Endothelial cell of umbilical vein (primary cell): ENCODE measurements around the gene PASK. TPM values are rescaled to one million over a fixed set of nuclear protein-coding genes. Genes with fewer than 3 reads are reported as not detected.

Experiments used
- BruUV-seq: library from RNA; stranded (reverse); fragments of 400-500 nt; replicated peaks from 2 replicates; lab custom pipeline; 2021; lab: Mats Ljungman, UMichigan
- CTCF ChIA-PET: fragments of 300-600, 350-600 bp; sonication (Branson Sonifier 250); formaldehyde crosslinking; loops from one replicate; lab custom pipeline; 2021; ENCODE audit warnings: antibody characterized with exemption, inconsistent platforms; lab: Charles Lee
- POLR2A ChIA-PET: fragments of 300-600, 350-600 bp; sonication (Branson Sonifier 250); formaldehyde crosslinking; loops from one replicate; lab custom pipeline; 2021; ENCODE audit warnings: antibody characterized with exemption, inconsistent platforms; lab: Charles Lee
- DNase-seq: peaks from one replicate; pipeline ENCODE4 v3.0.0-alpha.2; 2011; ENCODE audit warnings: low read depth, low spot score
- FAIRE-seq: peaks from 2 replicates; lab custom pipeline; 2011; peaks lifted over from hg19 to GRCh38; lab: Jason Lieb, UNC
- H2AFZ ChIP-seq: 2 replicates; pipeline ENCODE4 v1.6.0; 2012; ENCODE audit warnings: low read depth, low read length, control low read depth, inconsistent platforms
- H3K27ac ChIP-seq: 2 replicates; pipeline ENCODE4 v1.5.1; 2011; ENCODE audit warnings: low read depth, mild to moderate bottlenecking, control low read depth, low read length, moderate library complexity; ENCODE audit not compliant: insufficient read depth
- H3K27me3 ChIP-seq, 2 experiments: 2 replicates each; pipeline versions ENCODE4 v1.6.0 to v1.6.1; 2011; ENCODE audit warnings: low read length in 2 of 2, mixed read lengths in 1 of 2; ENCODE audit not compliant: control insufficient read depth in 2 of 2, insufficient read depth in 2 of 2
- H3K36me3 ChIP-seq, 2 experiments: 2 replicates in 1 of 2; 3 replicates in 1 of 2; pipeline ENCODE4 v1.5.1; 2011; ENCODE audit warnings: low read length in 2 of 2, mild to moderate bottlenecking in 1 of 2, moderate library complexity in 1 of 2; ENCODE audit not compliant: control insufficient read depth in 2 of 2, insufficient read depth in 2 of 2; ENCODE audit errors: extremely low read depth in 1 of 2
- H3K4me1 ChIP-seq: 3 replicates; pipeline ENCODE4 v1.5.1; 2011; ENCODE audit warnings: mild to moderate bottlenecking, low read length; ENCODE audit not compliant: control insufficient read depth, insufficient read depth; ENCODE audit errors: extremely low read depth
- H3K4me2 ChIP-seq: 2 replicates; pipeline ENCODE4 v1.6.1; 2011; ENCODE audit warnings: low read length, control low read depth, mixed read lengths; ENCODE audit not compliant: insufficient read depth
- H3K4me3 ChIP-seq, 3 experiments: fragments of 200-600 bp in 1 of 3; sonication (generic), shearing (Covaris generic) in 1 of 3; replicated peaks in 1 of 3; 2 replicates each; pipeline ENCODE4 v1.5.1; 2011 to 2016; ENCODE audit warnings: control low read depth in 3 of 3, low read length in 3 of 3, mild to moderate bottlenecking in 2 of 3, inconsistent platforms in 1 of 3, low read depth in 1 of 3, moderate library complexity in 1 of 3; ENCODE audit not compliant: insufficient read depth in 1 of 3
- H3K79me2 ChIP-seq: 2 replicates; pipeline ENCODE4 v1.6.0; 2012; ENCODE audit warnings: low read length, inconsistent platforms; ENCODE audit not compliant: control insufficient read depth, insufficient read depth
- H3K9ac ChIP-seq: replicated peaks from 2 replicates; pipeline ENCODE3; 2011; ENCODE audit warnings: low read length, control low read depth; ENCODE audit not compliant: insufficient read depth; ENCODE audit errors: extremely low read depth
- H3K9me1 ChIP-seq: replicated peaks from 3 replicates; pipeline ENCODE4 v1.6.0; 2011; ENCODE audit warnings: mild to moderate bottlenecking, low read length; ENCODE audit not compliant: control insufficient read depth, insufficient read depth; ENCODE audit errors: extremely low read depth
- H3K9me3 ChIP-seq: replicated peaks from 2 replicates; pipeline ENCODE4 v1.5.1; 2012; ENCODE audit warnings: low read length, inconsistent platforms; ENCODE audit not compliant: control insufficient read depth, insufficient read depth
- H4K20me1 ChIP-seq: replicated peaks from 2 replicates; pipeline ENCODE3; 2011; ENCODE audit warnings: mild to moderate bottlenecking, low read length; ENCODE audit not compliant: control insufficient read depth, insufficient read depth; ENCODE audit errors: extremely low read depth
- CTCF ChIP-seq, 2 donors: IDR thresholded peaks; 1 replicate in 1 of 2; 2 replicates in 1 of 2; pipeline ENCODE4 v1.5.1; 2011; ENCODE audit warnings: low read length in 2 of 2, mild to moderate bottlenecking in 2 of 2, moderate library complexity in 2 of 2, control low read depth in 1 of 2, inconsistent platforms in 1 of 2, low read depth in 1 of 2; ENCODE audit not compliant: insufficient read depth in 1 of 2; ENCODE audit errors: extremely low read depth in 1 of 2
- EZH2 ChIP-seq: IDR thresholded peaks from 2 replicates; pipeline ENCODE4 v1.6.1; 2012; ENCODE audit warnings: borderline replicate concordance, low read depth, mild to moderate bottlenecking, moderate library complexity, low read length, inconsistent platforms; ENCODE audit not compliant: severe bottlenecking
- FOS ChIP-seq: IDR thresholded peaks from 2 replicates; pipeline ENCODE4 v1.6.1; 2011; ENCODE audit warnings: mild to moderate bottlenecking, low read length, moderate library complexity, borderline replicate concordance; ENCODE audit not compliant: insufficient read depth
- GATA2 ChIP-seq: IDR thresholded peaks from 2 replicates; pipeline ENCODE4 v1.7.0; 2011; ENCODE audit warnings: low read depth, mild to moderate bottlenecking, moderate library complexity, mixed read lengths, low read length; ENCODE audit not compliant: insufficient read length, insufficient read depth
- JUN ChIP-seq: IDR thresholded peaks from 2 replicates; pipeline ENCODE4 v1.6.1; 2011; ENCODE audit warnings: borderline replicate concordance, low read depth; ENCODE audit not compliant: insufficient read length, insufficient read depth
- MYC ChIP-seq: IDR thresholded peaks from one replicate; pipeline ENCODE4 v1.6.1; 2011; ENCODE audit warnings: mild to moderate bottlenecking, low read depth, low read length
- POLR2A ChIP-seq: IDR thresholded peaks from 2 replicates; pipeline ENCODE4 v1.6.1; 2012; ENCODE audit warnings: low read depth, mild to moderate bottlenecking, control low read depth, low read length
- POLR2AphosphoS5 ChIP-seq: IDR thresholded peaks from 2 replicates; pipeline ENCODE4 v1.6.1; 2012; ENCODE audit warnings: low read depth, mild to moderate bottlenecking, control low read depth, low read length, moderate library complexity; ENCODE audit not compliant: insufficient read depth
- dilution Hi-C: fragments of 300-500 bp; cut with MboI; formaldehyde crosslinking; loops from one replicate; pipeline ENCODE4 v1.15.0; 2019; ENCODE audit warnings: low sequenced_read_pairs; ENCODE audit not compliant: extremely low pct_ligation_motif_present
- intact Hi-C: fragments of 100-400 bp; cut with micrococcal nuclease; formaldehyde crosslinking; loops from one replicate; pipeline ENCODE4 v1.10.0; 2022
- polyA plus RNA-seq, 4 experiments: library from polyadenylated mRNA; depleted of rRNA in 3 of 4; stranded (reverse) in 3 of 4; unstranded in 1 of 4; fragments of >200 nt; gene quantifications; 2 replicates each; pipeline versions ENCODE4 v1.2.1 to v1.2.3, GENCODE V29; 2011 to 2012; ENCODE audit warnings: missing spikeins in 1 of 4
- total RNA-seq: library from RNA; stranded (reverse); gene quantifications from 2 replicates; pipeline ENCODE4 v1.2.3, GENCODE V29; 2021
- TF ChIP-seq, protein P1 (sequence below): IDR thresholded peaks from 2 replicates; pipeline ENCODE4 v1.6.1; 2011; ENCODE audit not compliant: insufficient read depth, insufficient read length

PASK gene
- total and polyA plus RNA-seq, 2 donors (not counting 3 experiments of a cell fraction or from before 2014, with no cell fraction given): 5.7 to 17.3 TPM

GRCh38 chr2:241082341-241083090 lies 66.8 kb downstream of the PASK start:
- no peaks in the 10 kb centered on the region for H3K9me3 ChIP-seq
- H3K79me2 ChIP-seq: no peaks in the 10 kb centered on the region
- H3K4me2 ChIP-seq: no peak overlapping the region
- ChIA-PET POLR2A (no interaction called here), CTCF (no interaction called here)
- H4K20me1 ChIP-seq: no peaks in the 10 kb centered on the region
- dilution Hi-C loops: no loop called here
- TF ChIP-seq MYC (no peak), CTCF (IDR thresholded peaks at IDR 0.05; ENCODE audit: extremely low read depth in 1 of 2, insufficient read depth in 1 of 2, low read depth in 1 of 2, low read length in 2 of 2) (no peak), FOS (no peak), EZH2 (no peak), POLR2AphosphoS5 (no peak), GATA2 (no peak), POLR2A (no peak), JUN (no peak)
- TF ChIP-seq, protein P1, sequence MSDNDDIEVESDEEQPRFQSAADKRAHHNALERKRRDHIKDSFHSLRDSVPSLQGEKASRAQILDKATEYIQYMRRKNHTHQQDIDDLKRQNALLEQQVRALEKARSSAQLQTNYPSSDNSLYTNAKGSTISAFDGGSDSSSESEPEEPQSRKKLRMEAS: no peak
- H3K27me3 ChIP-seq: no peaks in the 10 kb centered on the region
- no peak overlapping the region for H3K9ac ChIP-seq
- H2AFZ ChIP-seq: no peak overlapping the region
- no peaks in the 10 kb centered on the region for H3K4me1 ChIP-seq
- FAIRE-seq: no peak
- no TSS peak for BruUV-seq
- no peak for DNase-seq
- intact Hi-C loops: no loop called here
- H3K27ac ChIP-seq: no peak overlapping the region
- peaks cover 2 to 4% of the 10 kb centered on the region in 2 experiments for H3K36me3 ChIP-seq
- H3K9me1 ChIP-seq: no peaks in the 10 kb centered on the region
- no peak overlapping the region for H3K4me3 ChIP-seq
